Measurements from ENCODE around the gene RPS19BP1.
"Not testable (repeated sequence)": the region's sequence is repeated elsewhere in the genome, so short reads cannot be mapped to it uniquely, and the experiment has no call there.

RPS19BP1 gene

DNA sequence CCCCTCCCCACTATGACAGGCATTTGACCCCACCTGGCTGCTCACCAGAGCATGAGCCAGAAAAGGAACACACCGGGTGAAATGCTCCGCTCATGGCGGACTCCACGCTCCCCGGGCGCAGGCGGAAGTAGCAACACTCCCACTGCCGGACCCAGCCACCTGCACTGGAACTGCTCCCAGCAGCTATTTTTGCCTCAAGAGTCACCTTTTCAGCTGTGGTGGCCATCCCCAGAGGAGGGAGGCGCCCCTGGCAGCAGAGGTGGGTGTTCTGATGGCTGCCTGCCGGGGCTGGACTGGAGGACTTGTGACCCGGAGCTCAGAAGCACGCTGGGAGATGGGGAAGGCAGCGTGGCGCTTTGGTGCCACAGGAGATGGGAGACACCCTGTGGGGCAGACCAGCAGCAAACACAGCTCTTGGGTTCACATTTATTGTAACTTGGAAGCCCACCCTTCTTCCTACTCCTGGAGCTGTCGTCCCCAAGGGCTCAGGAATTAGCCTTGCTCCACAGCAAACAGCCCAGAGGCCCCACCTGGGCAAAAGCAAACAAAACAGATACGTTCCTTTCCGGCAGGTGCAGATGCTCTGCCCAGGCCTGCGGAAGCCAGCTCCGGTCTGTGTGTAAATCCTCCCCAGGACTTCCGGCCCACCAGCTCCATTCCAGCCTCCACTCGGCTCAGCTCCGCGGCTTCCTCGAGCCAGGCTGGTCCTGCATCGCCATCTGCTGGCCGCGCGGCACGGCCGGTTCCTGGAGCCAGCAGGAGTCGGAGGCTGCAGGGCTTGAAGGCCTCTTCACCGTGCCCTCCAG, 3.7 kb downstream of the RPS19BP1 start:
- DNase-seq (ENCODE audit: low read depth in 2 of 2): peak; percentile 83 to 85

- no peak for DNase-seq (ENCODE audit: low read depth in 2 of 2)
Observed at GRCh38 chr22:39528080-39528661, 4.4 kb downstream of the RPS19BP1 start.

DNA sequence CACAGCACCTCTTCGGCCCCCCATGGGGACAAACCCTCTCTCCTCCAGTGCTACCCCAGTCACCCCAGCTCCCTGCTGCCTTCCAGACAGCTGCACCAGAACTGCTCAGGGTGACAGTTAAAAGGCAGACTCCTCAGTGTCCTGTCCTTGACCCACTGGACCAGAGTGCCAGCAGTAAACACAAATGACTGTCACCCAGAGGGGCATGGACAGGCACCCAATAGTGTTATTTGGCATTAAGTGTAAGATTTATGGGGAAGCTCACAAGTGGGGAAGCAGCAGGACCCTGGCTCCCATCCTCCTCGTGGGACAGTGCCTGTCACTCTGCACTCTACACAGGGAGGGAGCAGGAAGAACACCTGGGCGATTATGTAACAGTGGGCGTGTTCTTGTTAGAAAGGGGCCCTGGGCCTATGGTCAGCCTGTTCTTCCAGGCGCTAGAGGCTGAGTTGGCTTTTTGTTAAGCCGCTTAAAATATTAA, 5.0 kb downstream of the RPS19BP1 start:
- no peak for DNase-seq (ENCODE audit: low read depth in 2 of 2)

DNA sequence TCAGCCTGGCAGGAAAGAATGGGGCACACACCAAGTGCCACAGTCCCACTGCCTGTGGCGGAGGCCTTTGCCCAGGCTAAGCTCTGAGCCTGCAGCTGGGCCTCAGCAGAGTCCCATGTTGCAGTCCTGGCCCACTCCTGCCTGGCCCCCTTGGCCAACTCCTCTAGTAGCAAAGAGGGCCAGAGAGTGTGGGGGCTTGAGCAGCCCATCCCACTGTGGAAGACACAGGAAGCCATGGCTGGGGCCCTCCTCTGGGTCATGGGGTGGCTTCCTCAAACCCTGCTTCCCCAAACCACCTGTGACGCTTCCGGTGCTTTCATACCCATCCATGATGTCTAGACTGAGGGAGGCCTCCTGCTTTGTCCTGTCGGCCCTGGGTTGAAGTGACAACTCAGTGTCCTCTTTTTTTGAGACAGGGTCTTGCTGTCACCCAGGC, 5.8 kb downstream of the RPS19BP1 start:
- DNase-seq (ENCODE audit: low read depth in 2 of 2): no peak

DNA sequence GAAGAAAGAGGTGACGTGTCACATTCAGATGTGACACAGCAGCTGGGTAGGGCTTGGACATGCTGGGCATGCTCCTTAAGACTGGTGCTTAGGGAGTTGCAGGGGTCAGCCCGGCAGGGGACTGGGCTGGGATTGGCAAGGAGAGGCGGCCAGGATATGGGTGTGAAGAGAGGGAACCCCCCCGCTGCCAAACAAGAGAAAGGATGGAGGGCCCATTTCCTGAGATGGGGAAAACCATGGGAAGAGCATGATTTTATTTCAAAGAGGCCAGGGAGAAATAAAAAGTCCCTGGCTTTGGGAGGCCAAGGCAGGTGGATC, 6.9 kb downstream of the RPS19BP1 start:
- DNase-seq (ENCODE audit: low read depth in 2 of 2): no peak

DNA sequence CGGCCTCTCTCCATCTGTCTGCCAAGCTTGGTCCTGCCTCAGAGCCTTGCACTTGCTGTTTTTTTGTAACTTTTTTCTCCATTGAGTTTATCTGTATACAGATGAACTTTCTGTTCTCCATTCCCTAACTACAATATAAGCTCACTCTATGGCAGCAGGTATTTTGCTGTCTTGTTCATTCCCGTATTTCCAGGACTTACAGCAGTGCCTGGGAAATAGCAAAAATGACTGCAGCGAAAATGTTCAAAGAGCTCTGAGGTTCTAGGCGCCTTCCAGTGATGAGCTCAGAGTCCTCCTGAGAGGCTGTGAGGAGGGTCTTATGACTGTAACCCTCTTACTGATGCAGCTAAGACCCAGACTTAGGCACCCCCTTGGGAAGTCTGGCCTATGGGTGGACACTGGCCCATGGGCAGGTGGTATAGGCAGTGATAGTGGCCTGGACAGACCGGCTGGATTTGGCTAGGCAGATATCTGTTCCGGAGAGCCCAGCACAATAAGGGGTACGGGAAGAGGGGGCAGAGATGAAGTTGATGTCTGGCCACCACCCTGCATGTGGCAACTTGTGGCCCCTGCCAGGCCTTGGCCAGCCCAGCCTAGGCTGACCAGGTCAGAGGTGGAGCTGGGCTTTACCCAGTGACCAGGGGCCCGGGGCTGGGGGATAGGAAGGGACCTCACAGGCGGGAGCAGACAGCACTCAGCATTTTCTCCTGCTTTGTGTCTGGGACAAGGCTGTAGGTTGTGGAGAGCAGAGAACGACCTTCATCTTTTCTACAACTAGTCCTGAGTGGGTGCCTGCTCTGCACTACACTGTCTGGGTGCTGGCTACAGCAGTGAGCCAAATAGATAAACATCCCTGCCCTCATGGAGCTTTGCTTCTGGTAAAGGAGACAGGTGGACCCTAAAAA, 7.5 kb downstream of the RPS19BP1 start:
- no peak for DNase-seq (ENCODE audit: low read depth in 2 of 2)

DNA sequence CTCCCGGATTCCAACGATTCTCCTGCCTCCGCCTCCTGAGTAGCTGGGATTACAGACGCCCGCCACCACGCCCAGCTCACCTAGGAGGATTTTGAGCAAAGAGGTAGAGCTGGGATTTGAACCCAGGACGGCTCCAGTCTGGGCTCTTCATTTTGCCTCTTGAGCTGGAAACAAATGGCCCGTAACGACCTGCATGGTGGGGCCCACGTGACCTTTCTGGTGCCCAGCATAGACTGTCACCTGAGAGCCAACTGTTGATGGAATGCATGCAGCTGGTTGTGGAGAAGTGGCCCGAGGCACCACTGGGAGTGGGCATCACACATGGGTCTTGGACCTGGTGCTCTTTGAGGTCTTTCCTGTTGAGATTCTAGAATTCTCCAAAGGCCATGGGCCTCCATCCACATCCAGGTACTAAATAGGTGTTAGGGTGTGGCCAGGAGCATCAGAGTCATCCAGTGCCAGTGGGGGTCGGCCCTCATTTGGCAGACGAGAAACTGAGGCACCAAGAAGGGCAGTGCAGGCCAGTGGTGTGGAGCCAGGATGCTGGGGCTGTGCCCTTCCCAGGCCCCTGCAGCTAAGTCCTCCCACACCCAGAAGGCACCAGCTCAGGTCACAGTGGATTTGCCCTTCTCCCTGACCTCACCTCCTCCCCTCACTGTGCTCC, 8.3 kb downstream of the RPS19BP1 start:
- no peak for DNase-seq (ENCODE audit: low read depth in 2 of 2)

DNA sequence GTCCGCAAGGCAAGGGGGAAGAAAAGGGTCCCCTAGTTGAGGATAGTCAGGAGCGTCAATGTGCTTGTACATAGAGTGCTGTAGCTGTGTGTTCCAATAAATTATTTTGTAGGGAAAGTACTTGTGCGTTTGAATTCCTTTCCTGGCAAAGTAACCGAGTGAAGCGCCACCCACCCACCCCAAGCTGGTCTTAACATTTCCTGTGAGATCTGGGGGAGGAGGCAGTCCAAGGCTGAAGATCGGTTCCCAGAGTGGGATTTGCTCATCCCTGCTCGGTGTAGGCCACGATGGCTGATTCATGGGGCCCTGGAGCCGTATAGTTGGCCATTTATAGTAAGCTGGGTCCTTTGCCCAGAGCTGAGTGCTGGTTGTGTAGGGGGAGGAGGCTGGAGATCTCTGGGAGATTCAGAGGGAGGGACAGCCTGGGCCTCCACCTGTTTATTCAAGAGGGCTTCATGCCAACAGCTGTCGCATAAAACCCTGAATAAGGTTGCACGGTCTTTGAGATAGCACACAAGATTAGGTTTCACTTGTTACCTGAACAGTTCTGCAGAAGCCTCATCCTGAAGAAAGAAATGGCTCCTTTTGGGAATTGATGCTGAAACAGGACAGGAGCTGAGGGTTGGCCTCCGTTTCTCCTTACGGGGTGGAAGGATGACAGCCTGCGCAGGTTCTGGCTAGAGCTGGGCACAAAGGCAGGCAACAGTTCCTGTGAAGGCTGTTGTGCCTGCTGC, 9.8 kb downstream of the RPS19BP1 start:
- DNase-seq (ENCODE audit: low read depth in 2 of 2): no peak

- not testable (repeated sequence) for DNase-seq (ENCODE audit: low read depth in 2 of 2)
Observed at GRCh38 chr22:39522091-39522490, 10.5 kb downstream of the RPS19BP1 start.

DNA sequence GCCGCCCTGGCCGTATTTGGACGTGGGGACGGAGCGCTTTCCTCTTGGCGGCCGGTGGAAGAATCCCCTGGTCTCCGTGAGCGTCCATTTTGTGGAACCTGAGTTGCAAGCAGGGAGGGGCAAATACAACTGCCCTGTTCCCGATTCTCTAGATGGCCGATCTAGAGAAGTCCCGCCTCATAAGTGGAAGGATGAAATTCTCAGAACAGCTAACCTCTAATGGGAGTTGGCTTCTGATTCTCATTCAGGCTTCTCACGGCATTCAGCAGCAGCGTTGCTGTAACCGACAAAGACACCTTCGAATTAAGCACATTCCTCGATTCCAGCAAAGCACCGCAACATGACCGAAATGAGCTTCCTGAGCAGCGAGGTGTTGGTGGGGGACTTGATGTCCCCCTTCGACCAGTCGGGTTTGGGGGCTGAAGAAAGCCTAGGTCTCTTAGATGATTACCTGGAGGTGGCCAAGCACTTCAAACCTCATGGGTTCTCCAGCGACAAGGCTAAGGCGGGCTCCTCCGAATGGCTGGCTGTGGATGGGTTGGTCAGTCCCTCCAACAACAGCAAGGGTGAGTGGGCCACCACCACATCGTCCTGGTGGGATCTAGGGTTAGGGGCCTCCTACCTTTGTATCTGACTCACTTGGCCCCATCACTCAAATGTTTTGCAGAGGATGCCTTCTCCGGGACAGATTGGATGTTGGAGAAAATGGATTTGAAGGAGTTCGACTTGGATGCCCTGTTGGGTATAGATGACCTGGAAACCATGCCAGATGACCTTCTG, 11.3 kb downstream of the RPS19BP1 start:
- DNase-seq (ENCODE audit: low read depth in 2 of 2): not testable (repeated sequence)

GRCh38 chr22:39520226-39521105, 12.1 kb downstream of the RPS19BP1 start, which contains the start of gene ATF4:
Gene ATF4, plus strand, starts transcription at chr22:39520562. Its CDS starts 884 bp downstream, at chr22:39521446.
- DNase-seq (ENCODE audit: low read depth in 2 of 2): peak; percentile 74

GRCh38 chr22:39519681-39520225, 12.8 kb downstream of the RPS19BP1 start:
- DNase-seq (ENCODE audit: low read depth in 2 of 2): peak; percentile 92 to 94

DNA sequence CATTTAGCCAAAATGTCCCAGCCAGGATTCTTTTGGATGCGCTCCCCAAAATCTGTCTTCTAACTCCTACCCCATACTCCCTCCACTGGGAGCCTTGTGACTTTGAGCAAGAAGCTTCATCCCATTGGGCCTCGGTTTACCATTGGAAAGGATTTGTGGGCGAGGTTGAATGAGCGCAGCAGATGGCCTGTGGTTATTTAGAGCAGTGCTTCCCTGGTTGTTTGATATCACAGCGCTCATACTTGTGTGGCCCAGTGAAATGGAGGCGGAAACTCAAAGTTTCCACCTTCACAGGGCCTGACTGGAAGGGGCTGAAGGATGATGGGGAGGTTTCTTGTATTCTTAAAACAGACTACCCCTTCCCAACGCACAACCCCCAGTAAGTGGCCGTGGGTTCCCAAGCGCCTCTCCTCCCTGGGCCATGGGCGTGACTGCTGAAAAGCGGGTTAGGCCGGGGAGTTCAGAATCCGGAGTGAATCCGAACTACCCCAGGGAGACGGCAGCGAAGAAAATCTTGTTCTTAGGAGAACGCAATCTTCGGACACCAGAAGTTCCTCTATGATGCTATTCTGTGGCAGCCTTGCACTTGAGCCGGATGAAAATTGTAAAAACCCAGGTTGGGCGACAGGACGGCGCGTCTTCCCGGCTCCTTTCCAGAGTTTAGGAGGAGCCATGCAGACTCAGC, 13.4 kb downstream of the RPS19BP1 start:
- DNase-seq (ENCODE audit: low read depth in 2 of 2): no peak

GRCh38 chr22:39518144-39518786, 14.3 kb downstream of the RPS19BP1 start:
- DNase-seq (ENCODE audit: low read depth in 2 of 2): no peak

DNA sequence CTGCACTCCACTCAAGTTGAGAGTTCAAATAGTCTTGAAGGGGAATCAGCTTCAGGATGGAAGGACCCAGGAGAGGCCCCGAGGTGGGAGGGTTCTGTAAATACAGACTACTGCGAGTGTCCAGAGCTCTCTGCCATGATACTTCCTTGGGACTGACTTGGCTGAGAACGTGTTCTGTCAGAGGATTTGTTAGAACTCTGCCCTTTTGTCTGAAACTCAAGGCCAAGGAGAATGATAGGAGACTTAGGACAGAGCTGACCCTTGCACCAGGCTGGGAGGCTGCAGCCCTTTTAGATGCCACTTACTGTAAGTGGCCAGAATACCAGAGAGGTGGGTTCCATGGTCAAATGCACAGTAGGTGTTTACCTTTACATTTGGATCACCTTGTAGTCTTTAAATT, 15.1 kb downstream of the RPS19BP1 start:
- no peak for DNase-seq (ENCODE audit: low read depth in 2 of 2)

GRCh38 chr22:39515266-39516050, 17.1 kb downstream of the RPS19BP1 start:
- no peak for DNase-seq (ENCODE audit: low read depth in 2 of 2)

DNA sequence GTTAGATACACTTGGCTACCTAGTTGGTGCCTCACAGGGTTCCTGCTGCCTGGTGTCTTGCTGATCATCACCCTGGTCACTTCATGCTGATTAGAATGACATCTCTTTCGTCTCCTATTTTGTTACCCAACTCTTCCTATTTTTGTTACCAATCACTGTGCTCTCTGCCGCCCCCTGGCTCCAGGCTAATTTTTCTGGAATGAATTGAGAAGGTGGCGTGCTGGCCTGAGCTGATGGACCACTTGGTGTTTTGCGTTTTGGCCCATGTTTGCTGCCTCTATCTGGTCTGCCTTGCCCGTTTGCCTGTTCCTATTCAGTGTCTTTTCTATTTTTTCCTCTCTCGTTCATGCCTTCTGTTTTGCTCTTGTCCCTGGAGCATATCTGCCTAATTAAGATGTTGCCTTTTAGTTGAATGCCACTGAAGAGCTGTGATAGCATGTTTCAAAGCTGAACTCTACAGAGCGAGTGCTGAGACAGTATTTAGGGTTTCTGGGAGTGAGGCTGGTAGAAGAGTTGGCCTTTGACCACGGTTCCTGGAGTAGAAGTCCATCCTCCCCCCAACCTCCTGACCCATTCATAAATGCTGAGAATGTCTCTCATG, 18.1 kb downstream of the RPS19BP1 start:
- DNase-seq (ENCODE audit: low read depth in 2 of 2): no peak

Measured in stimulated activated CD8-positive, alpha-beta memory T cell treated with anti-CD3 and anti-CD28 coated beads, Interleukin-15, amount 100 ng/mL, for 48 hours (primary cell).